ENCODE results near the gene ICOSLG.
"Not testable (repeated sequence)": the region's sequence is repeated elsewhere in the genome, so short reads cannot be mapped to it uniquely, and the experiment has no call there.

DNA sequence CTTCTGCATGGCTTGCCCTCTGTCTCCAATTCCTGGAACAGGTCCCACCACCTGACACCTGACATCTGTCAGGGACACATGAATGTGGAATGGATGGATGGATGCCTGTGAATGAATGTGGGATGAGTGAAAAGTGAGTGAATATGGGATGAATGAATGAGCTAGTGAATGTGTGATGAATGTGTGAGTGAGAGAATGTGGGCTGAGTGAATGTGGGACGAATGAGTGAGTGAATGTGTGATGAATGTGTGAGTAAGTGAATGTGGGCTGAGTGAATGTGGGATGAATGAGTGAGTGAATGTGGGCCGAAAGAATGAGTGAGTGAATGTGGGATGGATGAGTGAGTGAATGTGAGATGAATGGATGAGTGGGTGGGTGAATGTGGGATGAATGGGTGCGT, 29.2 kb downstream of the ICOSLG start:
- TF ChIP-seq ZFP3 (CRISPR knock-in tag; IDR thresholded peaks at IDR 0.05); ZNF565 (CRISPR knock-in tag; conservative IDR thresholded peaks at IDR 0.05; ENCODE audit: low read depth); ARNTL (CRISPR knock-in tag; IDR thresholded peaks at IDR 0.05; ENCODE audit: borderline replicate concordance, low read depth); RARB (CRISPR knock-in tag; IDR thresholded peaks at IDR 0.05); TCF4 (CRISPR knock-in tag; IDR thresholded peaks at IDR 0.05; ENCODE audit: borderline replicate concordance); OSR1 (CRISPR knock-in tag; IDR thresholded peaks at IDR 0.05): not testable (repeated sequence)
- TF ChIP-seq, protein P1, sequence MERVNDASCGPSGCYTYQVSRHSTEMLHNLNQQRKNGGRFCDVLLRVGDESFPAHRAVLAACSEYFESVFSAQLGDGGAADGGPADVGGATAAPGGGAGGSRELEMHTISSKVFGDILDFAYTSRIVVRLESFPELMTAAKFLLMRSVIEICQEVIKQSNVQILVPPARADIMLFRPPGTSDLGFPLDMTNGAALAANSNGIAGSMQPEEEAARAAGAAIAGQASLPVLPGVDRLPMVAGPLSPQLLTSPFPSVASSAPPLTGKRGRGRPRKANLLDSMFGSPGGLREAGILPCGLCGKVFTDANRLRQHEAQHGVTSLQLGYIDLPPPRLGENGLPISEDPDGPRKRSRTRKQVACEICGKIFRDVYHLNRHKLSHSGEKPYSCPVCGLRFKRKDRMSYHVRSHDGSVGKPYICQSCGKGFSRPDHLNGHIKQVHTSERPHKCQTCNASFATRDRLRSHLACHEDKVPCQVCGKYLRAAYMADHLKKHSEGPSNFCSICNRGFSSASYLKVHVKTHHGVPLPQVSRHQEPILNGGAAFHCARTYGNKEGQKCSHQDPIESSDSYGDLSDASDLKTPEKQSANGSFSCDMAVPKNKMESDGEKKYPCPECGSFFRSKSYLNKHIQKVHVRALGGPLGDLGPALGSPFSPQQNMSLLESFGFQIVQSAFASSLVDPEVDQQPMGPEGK (CRISPR knock-in tag; IDR thresholded peaks at IDR 0.05; ENCODE audit: borderline replicate concordance): not testable (repeated sequence)
